GM21786 (cell line): ENCODE data around the gene KRT6C.
"Not testable (repeated sequence)": the region's sequence is repeated elsewhere in the genome, so short reads cannot be mapped to it uniquely, and the experiment has no call there.

Experiments used
- ATAC-seq: cut with Tn5 transposase; IDR thresholded peaks from one replicate; pipeline ENCODE4 v1.9.1; 2021; ENCODE audit not compliant: unreplicated experiment

The KRT6C gene

DNA sequence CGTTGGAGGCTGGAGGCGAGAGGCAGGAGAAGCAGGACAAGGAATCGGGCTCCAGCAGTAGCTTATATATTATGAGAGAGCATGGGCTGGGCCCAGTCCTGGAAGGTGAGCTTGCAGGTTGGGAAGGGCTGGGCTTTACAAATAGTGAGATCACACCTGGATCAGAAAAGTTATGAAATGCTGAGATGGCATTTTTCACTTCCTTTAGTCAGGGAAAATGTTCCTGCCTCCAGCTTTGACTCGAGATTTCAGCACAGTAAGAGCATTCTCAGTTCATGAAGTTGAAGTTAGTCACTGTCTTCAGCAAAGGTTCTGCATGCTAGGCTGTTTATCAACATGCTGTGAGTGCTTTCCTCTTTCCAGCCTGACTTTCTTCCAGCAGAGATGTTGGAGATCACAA is at the start of gene KRT6C:
KRT6C (minus strand) TSS at position 38 of the 400 bp plus-strand sequence. CDS start 68 bp downstream, outside the sequence.
- no peak for ATAC-seq

DNA sequence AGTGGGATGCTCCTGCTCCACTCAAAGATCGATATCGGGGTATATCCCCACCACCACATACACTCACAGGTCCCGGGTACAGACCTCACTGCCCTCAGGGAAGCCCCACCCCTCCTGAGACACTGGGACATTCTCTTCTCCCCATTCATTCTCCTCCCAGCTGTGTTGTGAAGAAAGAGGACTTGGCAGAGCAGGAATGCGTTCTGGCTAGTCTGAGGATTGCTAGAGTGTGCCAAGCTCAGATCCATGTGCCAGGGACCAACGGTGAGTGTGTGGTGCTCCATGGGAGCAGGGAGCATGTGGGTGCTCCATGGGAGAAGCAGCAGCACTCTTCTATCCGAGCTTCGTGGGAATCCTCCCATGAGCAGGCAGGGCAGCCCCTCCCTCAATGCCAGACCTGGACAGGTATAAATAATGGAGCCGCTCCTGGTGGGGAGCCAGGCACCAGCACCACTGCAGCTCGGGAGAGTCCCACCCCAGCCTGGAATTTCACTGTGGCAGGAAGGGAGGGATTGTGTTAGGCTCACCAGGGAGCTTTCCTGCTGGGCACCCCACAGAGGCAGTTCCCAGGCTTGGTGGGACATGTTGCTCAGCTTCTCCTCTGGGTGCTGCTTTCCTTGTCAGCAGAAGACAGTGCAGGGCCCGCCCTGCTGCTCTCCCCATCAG is 48.9 kb upstream of the KRT6C start:
- no peak for ATAC-seq

DNA sequence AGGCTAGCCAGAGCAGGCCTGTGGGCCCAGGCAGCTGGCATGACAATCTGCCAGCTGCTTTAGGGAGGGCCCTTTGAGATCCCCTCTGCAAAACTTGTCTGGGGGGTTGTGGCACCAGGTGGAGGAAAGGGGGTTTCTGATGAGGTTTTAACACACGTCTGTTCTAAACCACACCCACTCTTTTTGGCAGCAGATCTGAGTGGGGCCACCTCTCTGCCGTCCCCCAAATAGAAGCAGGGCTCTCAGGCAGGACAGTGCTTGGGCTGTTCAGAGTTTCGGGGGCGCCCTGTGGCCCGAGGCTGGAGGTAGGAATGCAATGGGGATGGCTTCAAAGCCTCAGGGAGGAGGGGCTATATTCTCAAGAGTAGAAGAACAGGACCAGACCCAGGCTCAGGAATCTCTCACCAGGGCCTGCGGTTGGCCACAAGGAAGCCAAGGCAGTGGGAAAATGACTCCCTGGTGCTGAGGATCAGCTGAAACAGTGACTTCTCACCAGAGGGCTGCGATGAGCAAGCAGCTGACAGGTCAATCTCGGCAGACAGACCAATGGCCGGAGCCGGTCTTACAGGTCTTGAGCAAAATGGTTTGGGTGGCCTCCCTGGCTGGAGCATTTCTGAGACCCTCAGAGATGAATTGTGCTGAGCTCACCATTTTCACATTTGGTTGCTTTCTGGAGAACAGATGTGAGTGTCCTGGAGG is 48.1 kb upstream of the KRT6C start:
- no peak for ATAC-seq

DNA sequence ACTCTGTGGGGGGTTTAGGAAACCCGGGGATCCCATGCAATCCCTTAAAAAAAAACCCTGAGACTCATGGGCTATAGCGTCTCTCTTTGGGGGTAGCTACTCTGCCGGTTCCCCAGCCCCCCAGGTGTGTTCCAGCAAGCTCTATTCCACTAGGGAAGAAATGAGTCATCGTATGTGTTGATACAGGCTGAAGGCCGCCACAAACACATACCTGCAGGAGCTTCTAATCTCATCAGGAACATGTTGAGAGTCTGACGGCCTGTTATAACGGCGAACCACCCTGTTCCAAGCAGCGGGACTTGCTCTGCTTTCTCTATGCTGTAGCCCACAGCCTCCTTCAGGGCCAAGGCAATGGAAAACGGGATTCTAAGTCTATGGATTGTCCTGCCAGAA is 47.6 kb upstream of the KRT6C start:
- no peak for ATAC-seq

DNA sequence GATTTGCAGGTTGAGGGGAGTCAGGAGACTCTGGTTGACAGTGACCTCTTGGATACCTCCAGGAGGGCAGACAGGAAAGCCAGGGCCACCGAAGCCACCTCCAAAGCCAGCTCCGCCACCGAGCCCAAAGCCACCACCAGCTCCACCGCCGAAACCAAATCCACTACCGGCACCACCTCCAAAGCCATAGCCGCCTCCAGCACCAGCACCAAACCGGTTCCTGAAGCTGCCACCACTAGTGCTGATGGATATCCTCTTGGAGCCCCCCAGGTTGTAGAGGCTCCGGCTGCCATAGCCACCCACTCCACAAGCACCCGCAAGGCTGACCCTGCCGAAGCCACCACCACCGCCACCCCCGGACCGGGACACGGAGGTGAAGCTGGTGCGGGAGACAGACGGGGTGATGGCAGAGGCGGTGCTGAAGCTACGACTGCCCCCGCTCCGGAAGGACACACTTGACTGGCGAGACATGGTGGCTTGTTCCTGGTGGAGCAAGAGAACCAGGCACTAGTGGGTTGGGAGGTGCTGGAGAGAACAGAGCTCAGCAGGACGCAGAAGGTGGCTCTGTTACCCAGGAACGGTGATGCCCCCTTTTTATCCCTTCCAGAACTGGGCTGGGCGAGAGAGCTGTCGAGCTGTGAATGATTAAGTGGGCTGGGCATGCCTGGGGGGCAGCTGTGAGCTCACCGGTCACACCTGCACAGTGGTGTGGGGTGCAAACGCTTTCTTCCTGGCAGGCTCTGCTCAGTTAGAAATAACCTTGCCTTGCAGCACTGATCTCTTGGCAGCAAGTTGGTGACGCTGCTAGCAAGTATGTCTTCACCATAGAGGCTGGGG is 46.4 kb upstream of the KRT6C start, which contains the start of gene KRT5:
KRT5 (minus strand) TSS at position 569 of the 837 bp plus-strand sequence; CDS start at position 471, 98 bp downstream.
- no peak for ATAC-seq

DNA sequence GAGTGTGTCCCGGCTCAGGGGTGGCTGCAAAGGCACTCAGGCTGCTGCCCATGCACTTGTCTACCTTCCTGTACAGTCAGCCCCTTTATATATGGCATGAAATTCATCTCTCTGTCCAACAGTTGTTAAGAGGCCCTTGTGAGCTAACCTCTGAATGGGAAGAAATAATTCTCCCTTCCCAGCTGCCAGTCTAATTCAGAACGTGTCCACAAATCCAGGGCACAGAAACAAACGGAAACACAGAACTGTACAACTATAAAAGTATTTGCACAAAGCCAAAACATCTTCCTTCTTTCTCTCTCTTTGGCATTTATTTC is 45.7 kb upstream of the KRT6C start:
- ATAC-seq, result no peak

DNA sequence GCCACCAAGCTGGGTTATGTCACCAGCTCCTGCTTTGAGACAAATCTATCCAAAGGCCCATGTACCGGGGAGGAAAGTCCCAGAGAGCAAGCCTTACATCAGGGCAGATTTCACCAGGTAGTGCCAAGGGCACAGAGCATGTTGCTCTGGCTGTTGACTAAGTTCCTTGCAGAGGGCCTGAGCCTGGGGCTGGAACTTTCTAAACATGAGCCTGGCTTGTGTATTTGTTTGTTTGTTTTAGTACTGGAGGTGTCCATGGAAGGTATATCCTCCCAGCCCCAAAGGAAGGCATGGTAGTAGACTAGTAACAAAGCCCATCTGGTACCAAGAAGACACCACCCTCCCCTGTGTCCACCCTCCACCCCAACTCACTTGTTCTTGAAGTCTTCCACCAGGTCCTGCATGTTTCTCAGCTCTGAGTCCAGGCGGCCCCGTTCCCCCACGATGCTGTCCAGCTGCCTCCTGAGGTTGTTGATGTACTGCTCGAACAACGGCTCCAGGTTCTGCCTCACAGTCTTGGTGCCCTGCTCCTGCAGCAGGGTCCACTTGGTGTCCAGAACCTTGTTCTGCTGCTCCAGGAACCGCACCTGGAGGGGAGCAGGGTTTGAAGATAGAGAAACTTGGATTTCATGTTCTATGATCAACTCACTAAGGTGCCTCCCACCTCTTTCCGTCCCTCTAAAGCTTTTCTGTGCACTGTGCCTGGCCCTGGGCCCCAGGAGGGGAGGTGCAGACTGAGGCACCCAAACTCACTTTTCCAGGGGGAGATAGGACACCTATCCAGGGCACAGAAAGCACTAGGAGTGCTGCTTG is 45.2 kb upstream of the KRT6C start:
- no peak for ATAC-seq

DNA sequence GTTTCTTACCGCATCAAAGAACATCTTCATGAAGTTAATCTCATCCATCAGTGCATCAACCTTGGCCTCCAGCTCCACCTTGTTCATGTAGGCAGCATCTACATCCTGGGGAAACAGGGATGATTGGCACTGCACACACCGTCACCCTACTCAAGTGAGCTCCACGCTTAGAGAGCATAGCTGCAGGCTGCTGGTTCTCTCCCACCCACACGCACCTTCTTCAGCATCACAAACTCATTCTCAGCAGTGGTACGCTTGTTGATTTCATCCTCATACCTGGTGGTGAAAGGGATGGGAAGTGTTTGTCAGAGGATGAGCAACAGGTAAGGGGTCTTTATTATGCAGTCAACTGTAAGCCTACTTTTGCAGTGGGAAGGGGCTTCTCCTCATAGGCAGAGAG is 44.3 kb upstream of the KRT6C start:
- ATAC-seq, result no peak

DNA sequence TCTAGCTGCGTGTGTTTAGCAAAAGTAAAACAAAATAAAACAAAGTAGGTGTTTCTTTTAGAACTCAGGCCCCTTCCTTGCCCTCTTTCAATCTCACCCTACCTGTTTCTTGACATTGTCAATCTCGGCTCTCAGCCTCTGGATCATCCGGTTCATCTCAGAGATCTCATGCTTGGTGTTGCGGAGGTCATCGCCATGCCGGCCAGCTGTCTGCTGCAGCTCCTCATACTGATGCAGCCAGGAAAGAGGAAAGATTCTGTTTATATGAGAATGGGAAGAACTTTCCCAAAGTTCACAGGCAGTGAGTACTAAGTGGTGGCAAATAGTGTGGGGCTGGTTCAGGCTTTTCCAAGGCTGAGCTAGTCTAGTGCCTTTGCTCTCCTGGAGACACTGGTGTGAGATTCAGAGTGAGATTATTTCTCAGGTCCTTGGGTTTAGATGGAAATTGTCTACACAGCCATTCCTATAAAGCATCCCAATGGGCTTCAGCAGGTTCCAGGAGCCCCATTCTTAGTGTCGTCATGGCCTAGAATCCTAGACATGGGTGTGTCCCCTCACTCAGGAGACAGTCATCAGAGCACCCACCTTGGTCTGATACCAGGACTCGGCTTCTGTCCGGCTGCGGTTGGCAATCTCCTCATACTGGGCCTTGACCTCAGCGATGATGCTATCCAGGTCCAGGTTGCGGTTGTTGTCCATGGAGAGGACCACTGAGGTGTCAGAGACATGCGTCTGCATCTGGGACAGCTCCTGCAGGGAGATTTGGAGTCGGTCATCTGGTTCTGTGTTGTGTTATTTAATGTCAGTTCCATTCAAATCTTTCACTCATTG is 43.6 kb upstream of the KRT6C start:
- no peak for ATAC-seq

DNA sequence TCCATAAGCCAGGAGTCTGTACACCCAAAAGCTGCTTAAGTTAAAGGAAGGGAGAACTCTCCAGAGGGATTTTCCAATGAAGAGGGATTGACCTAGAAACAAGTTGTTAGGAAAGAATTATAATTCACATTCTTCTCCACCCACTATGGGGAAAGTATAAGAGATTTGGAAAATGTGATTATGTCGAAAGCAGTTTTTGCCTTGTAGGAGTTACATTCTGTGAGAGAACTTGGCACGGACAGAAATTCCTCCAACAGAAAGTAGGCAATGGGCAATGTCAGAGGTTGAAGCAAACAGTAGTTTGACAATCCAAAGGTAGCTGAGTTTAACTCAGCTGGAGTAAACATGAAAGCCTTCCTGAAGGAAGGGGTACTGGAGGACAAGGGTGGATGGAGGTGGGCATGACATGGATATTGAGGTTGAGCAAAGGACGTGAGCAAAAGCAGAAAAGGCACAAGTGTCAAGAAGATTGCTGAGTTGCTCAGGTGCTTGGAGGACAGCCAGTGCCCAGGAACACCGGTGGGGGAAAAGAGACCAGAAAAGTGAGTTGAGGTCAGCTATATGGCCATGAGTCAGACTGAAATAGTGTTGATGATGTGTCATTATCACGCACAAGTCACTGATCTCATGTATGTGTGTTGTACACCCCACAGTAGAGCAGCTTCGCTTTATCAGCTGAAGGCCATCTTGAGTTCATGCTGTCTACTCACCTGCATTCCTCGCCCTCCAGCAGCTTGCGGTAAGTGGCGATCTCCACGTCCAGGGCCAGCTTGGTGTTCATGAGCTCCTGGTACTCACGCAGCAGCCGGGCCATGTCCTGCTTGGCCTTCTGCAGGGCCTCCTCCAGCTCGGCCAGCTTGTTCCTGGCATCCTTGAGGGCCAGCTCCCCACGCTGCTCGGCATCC is 42.6 kb upstream of the KRT6C start:
- no peak for ATAC-seq

DNA sequence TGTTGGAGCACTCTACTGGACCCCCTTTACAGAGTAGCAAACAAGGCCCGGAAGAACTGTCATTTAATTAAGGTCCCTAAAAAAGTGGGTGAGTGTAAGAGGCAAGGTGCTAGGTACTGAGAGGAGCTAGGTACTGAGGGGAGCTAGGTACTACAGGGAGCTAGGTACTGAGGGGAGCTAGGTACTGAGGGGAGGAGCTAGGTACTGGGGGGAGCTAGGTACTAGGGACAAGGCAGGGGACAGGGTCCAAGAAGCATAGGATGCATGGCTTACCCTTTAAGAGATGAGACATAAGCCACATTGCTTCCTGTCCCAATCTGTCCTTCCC is 41.7 kb upstream of the KRT6C start:
- no peak for ATAC-seq

DNA sequence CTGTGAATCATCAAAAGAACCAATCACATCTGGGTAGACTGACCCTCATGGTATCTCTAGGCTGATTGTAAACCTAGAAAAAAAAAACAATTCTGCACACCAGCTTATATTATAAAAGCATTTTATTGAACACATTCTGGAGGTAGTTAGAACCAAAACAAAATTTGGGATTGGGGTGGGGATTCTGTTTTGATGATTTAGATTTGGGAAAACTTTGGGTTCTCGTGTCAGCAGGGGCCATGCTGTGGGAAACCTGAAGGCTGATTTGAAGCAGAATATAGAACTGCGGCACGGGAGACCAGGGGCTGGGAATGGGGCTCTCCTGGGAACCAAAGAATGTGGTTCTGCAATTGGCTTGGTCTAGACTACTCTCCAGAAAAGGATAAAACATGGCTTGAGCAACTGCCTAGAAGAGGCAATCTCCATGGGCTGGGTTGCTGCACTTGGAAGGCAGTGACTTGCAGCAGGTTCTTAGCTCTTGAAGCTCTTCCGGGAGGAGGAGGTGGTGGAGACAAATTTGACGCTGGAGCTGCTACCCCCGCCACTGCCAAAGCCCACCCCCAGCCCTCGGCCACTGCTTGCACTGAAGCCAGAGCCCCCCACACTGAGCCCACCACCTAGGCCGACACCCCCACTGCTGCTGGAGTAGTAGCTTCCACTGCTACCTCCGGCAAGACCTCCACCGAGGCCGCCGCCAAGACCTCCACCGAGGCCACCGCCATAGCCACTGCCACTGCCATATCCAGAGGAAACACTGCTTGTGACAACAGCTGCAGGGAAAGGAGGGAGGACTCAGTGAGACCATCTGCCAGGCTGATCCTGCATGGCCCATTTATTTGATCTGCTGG is 41.1 kb upstream of the KRT6C start:
- no peak for ATAC-seq

DNA sequence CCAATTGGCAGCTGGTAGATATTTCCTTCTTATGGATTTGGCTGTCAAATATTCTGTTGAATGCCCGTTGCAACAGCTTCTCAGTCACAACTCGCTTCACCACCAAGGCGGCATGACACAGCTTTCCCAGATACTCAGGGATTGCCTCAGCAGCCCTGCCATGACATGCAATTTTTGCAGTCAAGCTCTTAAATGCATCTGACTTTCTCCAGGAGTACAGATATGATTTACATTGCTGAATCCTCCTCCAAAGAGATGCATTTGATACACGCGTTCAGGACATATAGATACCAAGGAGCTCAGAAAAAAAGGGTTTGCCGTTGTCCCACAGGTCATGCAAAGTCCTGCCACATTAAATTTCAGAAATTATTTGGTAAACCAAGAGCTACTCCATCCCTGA is 40.1 kb upstream of the KRT6C start:
- ATAC-seq, result no peak

DNA sequence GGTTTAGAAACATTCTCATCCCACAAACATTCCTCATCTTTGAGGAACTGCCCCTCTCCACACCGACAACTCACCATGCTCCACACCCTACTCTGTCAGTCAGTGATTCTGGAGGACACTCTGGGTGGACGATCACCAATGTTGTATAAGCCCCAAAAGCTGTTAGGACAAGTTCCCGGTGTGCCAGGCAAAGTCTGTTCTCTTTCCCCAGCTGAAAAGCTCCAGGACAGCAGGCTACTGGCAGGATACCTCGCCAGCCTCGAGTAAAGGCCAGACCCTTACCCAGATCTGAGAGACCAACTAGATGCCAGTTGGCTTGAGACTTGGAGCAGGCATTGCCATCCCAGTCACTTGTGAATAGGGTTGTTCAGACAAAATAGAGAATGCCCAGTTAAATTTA is 34.6 kb upstream of the KRT6C start:
- ATAC-seq, result no peak

DNA sequence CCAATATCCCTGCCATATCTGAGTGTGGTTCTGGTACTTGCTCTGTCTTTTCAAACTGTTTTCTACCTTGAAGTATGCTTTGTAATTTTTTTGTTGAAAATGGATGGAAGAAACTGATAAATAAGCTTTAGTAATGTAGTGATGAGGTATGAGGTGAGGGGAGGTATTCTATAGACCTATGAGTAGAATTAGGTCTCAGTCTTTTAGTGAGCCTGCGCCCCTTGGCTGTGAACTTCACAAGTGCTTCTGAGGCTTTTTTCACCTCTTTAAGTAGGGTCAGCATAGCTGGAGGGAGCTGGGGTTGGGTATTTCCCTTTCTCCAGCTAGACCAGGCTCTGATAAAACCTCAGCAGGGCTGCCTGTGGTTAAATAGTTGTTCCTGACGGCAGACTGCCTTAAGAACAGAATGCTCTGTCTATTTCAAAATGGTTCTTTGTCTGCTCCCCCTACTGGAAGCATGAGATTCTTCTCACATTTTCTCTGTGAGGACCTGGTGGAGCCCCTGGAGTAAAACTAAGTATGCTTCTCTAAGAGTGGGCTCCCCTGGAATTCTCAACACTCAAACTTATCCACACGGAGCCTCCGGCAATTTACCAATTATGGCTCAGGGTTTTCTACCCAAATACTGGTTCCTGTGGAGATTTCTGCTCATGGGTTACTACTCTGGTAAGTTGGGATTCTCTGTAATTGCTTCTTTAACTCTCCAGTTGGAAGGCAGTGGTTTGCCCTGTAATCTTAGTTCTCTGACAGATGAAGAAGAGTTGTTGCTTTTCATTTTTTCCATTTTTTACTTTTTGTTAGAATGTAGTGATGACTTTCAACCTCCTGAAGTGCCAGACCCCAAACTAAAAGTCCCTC is 33.5 kb upstream of the KRT6C start:
- ATAC-seq, result no peak

DNA sequence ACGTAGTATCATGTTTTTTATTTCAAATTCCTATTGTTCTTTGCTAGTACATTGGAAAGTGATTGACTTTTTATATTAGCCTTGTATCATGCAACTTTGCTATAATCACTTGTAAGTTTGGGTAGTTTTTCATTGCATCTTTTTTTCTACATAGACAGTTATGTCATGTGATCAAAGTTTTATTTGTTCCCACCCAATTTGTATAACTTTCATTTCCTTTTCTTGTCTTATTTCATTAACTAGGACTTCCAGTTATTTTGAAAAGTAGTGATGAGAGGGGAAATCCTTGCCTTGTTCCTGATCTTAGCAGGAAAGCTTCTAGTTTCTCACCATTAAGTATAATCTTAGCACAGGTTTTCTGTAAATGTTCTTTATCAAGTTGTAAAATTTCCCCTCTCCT is 29.3 kb upstream of the KRT6C start:
- no peak for ATAC-seq

DNA sequence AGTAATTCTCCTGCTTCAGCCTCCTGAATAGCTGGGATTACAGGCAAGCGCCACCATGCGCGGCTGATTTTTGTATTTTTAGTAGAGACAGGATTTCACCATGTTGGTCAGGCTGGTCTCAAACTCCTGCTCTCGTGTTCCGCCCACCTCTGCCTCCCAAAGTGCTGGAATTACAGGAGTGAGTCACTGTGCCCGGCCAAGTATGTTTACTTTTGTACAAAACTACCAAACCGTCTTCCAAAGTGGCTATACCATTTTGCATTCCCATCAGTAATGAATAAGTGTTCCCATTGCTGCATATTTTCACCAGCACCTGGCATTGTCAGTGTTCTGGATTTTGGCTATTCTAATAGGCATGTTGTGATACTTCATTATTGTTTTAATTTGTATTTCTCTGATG is 27.9 kb upstream of the KRT6C start:
- ATAC-seq, result no peak

DNA sequence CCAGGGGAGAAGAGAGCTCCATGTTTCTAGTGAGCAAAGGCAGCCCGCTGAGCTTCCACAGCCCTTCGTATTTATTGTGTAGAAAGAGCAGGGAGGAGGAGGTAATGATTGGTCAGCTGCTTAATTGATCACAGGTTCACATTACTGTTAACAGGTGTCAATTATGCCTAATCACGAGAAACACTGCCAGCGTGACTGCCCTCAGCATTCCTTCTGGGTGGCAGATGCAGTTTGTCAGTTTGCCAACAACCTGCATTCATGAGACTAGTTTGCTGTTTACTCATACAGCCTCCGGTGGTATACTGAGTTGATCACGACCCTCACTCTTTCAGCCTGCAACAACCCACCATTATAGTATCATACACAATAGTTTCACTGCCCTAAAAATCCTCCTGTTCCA is 27.0 kb upstream of the KRT6C start:
- ATAC-seq, result not testable (repeated sequence)
